ENCODE data around the gene SARDH. TPM values are rescaled to one million over a fixed set of nuclear protein-coding genes. Genes with fewer than 3 reads are reported as not detected.

SARDH gene
- total RNA-seq, 4 donors from 2014 or later: 0.34 to 0.88 (median 0.57) TPM; not detected in 1

- TF ChIP-seq CTCF (IDR thresholded peaks at IDR 0.05; ENCODE audit: low read depth): no peak
These were observed 19.4 kb downstream of the SARDH start for GRCh38 chr9:133718563-133719315.

GRCh38 chr9:133717113-133718031 is 20.8 kb downstream of the SARDH start:
- TF ChIP-seq CTCF (IDR thresholded peaks at IDR 0.05; ENCODE audit: low read depth): no peak

- TF ChIP-seq CTCF (IDR thresholded peaks at IDR 0.05; ENCODE audit: low read depth): no peak
These were observed 21.5 kb downstream of the SARDH start for GRCh38 chr9:133716564-133717112.

- no peak for TF ChIP-seq CTCF (IDR thresholded peaks at IDR 0.05; ENCODE audit: low read depth)
These were observed 22.1 kb downstream of the SARDH start for GRCh38 chr9:133715866-133716563.

DNA sequence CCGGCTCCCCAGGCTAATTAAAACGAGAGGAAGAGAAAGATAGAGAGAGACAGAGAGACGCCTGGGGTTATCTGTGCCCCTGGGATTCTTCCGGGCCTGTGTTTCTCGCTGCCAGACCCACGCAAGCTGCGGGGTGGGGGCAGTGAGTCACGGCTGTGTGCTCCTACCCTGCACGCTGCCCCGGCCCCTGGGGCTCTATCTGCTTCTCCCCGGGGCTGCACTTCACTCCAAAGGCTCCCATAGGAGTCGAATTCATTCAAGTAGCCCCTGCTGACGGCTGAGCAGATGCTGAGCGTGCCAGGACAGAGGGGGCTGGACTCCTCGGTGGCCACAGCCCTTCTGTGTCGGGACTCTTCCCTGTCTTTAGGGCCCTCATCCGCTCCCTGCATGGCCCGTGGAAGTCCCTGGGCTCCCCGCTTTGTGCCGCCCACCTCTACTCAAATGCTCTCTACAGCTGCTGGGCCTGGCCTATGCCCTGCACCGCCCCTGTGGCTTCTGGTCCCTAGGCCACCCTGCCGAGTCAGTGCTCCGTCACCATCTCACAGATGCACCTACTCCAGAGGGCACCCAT is 22.8 kb downstream of the SARDH start:
- TF ChIP-seq CTCF (IDR thresholded peaks at IDR 0.05; ENCODE audit: low read depth): no peak

GRCh38 chr9:133714606-133715294 is 23.4 kb downstream of the SARDH start:
- no peak for TF ChIP-seq CTCF (IDR thresholded peaks at IDR 0.05; ENCODE audit: low read depth)

All from subcutaneous adipose tissue (tissue), 4 donors.